ENCODE measurements around the gene YIPF5.

GRCh38 chr5:144128844-144129243 lies 41.6 kb downstream of the YIPF5 start:
- TF ChIP-seq, protein P1, sequence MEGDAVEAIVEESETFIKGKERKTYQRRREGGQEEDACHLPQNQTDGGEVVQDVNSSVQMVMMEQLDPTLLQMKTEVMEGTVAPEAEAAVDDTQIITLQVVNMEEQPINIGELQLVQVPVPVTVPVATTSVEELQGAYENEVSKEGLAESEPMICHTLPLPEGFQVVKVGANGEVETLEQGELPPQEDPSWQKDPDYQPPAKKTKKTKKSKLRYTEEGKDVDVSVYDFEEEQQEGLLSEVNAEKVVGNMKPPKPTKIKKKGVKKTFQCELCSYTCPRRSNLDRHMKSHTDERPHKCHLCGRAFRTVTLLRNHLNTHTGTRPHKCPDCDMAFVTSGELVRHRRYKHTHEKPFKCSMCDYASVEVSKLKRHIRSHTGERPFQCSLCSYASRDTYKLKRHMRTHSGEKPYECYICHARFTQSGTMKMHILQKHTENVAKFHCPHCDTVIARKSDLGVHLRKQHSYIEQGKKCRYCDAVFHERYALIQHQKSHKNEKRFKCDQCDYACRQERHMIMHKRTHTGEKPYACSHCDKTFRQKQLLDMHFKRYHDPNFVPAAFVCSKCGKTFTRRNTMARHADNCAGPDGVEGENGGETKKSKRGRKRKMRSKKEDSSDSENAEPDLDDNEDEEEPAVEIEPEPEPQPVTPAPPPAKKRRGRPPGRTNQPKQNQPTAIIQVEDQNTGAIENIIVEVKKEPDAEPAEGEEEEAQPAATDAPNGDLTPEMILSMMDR (IDR thresholded peaks at IDR 0.05), result no peak
- no peak for TF ChIP-seq POLR2A (IDR thresholded peaks at IDR 0.05)

Measured in thyroid gland (tissue), 4 donors.